HG02885 (cell line): ENCODE results near the gene TFIP11.
"Not testable (repeated sequence)": the region's sequence is repeated elsewhere in the genome, so short reads cannot be mapped to it uniquely, and the experiment has no call there.

Experiments used
- ATAC-seq: cut with Tn5 transposase; IDR thresholded peaks from one replicate; pipeline ENCODE4 v1.9.1; 2021; ENCODE audit warnings: mild to moderate bottlenecking; ENCODE audit not compliant: unreplicated experiment, poor library complexity

TFIP11 gene

GRCh38 chr22:26542831-26543230 lies 30.6 kb upstream of the TFIP11 start:
- no peak for ATAC-seq

DNA sequence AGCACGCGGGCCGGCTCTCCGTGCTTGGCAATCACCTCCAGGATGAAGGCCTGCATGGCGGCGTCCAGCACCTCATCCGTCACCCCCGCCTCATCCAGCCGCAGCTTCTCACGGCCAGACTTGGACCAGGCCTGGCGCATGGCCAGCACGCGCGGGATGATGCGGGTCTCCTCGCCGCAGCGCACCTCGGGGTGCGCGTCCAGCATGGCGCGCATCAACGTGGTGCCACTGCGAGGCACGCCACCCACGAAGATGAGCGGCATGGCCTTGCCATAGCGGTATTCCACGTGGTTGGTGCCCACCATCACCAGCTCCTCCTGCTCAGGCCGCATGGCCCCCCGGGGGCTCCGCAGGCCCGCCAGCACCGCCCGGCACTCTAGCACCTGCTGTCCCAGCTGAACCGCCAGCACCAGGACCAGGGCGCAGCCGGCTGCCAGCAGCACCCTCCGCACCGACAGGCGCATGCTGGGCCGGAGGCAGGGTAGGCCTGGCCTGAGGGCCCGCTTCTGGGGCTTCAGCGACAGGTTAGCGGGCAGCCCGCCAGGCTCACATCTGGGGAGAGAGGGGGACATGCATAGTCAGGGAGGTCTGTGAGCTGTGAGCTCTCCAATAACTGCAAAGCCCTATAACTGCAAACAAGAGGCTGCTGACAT lies 29.0 kb upstream of the TFIP11 start:
- ATAC-seq = no peak

DNA sequence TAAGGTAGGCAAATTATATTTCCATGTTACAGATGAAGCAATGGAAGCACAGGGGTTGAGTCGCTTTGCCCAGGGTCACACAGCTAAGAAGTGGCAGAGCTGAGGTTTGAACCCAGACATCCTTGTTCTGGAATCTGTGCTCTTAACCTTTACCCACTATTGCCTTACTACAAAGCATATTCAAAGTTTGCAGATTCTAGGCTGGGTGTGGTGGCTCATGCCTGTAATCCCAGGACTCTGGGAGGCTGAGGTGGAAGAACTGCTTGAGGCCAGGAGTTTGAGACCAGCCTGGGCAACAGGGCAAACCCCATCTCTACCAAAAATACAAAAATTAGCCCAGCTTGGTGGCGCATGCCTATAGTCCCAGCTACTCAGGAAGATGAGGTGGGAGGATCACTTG lies 27.8 kb upstream of the TFIP11 start:
- no peak for ATAC-seq

GRCh38 chr22:26536762-26537134 lies 24.5 kb upstream of the TFIP11 start:
- ATAC-seq = no peak

DNA sequence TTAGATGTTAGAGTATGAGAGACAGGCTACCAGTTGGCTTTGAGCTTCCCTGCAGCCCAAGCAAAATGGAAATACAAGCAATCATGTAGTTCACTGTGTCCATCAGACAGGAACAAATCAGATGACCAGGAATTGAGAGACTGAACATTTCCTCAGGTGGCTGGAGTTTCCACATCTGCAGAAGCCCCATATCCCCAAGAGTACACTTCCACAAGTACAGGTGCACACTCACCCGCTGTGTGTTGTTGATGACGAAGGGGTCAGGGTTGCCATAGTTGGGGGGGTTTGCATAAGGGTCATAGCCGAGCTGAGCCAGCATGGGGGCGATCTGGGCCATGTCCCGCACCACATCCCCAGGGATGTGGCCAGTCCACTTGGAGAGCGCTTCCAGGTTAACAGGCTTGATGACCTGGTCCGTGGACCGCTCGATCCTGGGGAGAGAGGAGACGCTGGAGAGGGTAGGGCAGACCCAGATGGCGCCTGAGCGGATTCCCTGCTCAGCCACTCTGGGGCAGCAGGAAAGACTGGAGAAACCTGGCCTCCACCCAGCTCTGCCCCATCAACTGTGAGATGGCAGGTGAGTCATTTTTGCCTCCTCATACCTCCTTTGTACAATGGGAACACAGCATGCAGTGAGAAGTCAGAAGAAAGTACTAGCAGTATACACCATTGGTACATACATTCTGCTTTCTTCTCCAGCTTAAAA lies 23.9 kb upstream of the TFIP11 start:
- no peak for ATAC-seq

- no peak for ATAC-seq
Observed at GRCh38 chr22:26535603-26535908, 23.3 kb upstream of the TFIP11 start.

GRCh38 chr22:26534874-26535602 lies 22.8 kb upstream of the TFIP11 start:
- ATAC-seq = no peak

DNA sequence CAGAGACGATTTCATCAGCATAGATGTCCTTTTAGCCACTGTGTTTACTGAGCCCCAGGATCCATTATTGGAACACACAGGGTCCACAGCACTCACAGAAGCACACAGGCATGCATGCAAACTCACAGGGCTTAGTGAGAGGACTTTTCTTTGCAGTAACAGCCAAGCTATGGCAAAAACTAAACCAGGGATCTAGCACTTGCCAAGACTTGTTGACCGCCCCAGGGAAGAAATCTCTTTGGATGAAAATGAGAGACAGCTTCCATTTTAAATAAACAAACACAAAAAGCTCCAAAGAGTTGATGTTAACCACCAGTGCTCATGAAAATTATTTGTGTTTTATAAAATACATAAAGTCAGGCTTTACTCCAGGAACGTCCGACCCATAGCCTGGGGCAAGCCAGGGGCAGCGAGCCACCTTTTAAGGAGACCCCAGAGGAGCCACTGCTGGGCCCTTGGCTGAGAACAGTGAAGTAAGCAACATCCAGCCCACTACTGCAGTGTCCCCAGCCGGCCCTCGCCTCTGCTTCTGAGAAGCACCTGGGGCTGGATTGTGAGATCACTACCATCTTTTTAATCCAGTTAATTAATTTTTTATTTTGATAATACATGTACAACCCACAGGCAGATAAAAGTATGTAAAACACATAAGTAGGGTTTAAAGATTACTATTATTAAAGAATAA lies 22.0 kb upstream of the TFIP11 start:
- no peak for ATAC-seq

GRCh38 chr22:26529345-26529744 lies 17.1 kb upstream of the TFIP11 start:
- no peak for ATAC-seq

DNA sequence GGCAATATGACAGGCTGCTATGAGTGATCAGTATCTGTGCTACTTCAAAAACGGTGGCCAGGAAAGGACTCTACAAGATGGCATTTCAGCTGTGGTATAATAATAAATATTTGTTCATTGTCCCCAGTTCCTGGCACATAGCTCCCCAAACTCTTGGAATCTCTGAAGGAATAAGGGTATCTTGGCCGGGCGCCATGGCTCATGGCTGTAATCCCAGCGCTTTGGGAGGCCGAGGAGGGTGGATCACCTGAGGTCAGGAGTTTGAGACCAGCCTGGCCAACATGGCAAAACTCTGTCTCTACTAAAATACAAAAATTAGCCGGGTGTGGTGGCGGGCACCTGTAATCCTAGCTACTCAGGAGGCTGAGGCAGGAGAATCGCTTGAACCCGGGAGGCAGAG lies 16.2 kb upstream of the TFIP11 start:
- not testable (repeated sequence) for ATAC-seq

DNA sequence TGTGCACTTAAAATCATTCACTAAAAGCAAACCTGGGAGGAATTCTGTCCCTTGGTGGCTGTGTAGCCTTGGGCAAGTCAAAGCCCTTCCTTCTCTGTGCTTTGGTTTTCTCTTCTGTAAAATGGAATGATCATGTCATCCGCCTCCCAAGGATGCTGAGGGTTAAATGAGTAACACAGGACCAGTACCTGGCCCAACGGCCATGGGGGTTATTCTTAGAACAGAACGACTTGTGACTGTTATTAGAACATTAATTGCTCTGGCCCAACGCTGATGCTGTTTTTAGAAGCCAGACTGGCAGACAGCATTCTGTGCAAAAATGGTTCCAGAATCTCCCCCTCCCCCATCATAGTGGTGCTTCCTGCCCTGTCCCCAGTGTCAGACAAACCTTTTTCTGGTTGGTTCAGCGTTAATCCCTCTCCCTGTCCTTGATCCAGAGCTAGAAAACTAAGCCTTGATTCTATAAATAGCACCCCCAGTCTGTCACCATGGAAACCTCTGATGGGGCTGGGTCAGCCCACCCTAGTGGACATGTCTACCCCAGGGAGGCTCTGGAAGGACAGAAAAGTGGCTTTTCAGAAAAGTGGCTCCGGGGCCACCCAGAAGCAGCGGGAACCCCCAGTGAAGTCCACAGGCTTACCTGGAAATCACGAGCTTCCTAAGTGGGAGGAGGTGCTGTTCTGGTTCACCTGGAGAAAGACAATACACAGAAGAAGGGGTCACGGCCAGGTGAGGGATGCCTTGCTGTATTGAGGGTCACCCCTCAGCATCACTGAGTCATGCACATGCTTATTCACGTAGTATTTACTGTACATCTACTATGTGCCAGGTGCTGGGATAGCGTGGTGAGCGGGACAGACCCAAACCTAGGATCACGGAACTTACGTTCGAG lies 15.5 kb upstream of the TFIP11 start:
- no peak for ATAC-seq

- no peak for ATAC-seq
Observed at GRCh38 chr22:26527167-26527566, 14.9 kb upstream of the TFIP11 start.

GRCh38 chr22:26525946-26526564 lies 13.8 kb upstream of the TFIP11 start:
- ATAC-seq = no peak

DNA sequence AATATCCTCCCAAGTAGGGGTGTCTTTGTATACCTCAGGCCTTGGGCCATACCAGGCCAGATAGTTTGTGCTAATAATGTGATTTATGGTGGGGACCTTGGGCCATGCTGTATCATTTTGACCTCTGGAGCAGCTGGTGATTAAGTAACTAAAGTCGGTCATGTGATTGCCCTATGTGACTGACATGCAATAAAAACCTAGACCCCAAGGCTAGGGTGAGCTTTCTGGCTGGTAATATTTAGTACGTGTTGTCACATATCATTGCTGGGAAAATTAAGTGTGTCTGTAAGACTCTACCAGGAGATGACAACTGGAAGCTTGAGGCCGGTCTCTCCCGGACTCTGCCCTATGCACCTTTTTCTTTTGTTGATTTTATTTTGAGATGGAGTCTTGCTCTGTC lies 12.6 kb upstream of the TFIP11 start:
- no peak for ATAC-seq

DNA sequence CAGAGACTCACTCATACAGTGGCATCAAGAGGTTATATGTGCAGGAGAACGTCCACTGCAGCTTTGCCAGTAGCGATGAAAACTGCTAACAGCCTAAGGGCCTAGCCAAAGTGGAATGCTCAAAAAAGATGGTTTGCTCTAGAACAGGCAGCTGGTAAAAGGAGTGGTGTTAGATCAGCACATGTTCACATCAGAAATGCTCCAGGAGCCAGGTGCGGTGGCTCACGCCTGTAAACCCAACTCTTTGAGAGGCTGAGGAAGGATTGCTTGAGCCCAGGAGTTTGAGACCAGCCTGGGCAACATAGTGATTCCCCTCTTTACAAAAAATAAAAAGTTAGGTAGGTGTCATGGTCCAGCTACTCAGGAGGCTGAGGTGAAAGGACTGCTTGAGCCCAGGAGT lies 10.3 kb upstream of the TFIP11 start:
- no peak for ATAC-seq

- no peak for ATAC-seq
Observed at GRCh38 chr22:26522012-26522411, 9.7 kb upstream of the TFIP11 start.

- no peak for ATAC-seq
Observed at GRCh38 chr22:26517429-26517828, 5.2 kb upstream of the TFIP11 start.

DNA sequence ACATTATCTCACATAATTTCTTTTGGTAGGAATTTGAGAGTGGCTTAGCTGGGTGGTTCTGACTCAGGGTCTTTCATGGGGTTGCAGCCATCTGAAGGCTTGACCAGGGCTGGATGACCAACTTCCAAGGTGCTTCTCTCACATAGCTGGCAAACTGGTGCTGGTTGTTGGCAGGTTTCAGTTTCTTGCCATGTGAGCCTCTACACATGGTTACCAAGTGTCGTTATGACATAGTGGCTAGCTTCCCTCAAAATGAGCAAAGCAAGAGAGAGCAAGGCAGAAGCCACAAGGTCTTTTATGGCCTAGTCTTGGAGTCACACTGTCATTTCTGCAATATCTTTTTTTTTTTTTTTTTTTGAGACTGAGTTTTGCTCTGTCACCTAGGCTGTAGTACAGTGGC lies 4.2 kb upstream of the TFIP11 start:
- ATAC-seq = no peak

DNA sequence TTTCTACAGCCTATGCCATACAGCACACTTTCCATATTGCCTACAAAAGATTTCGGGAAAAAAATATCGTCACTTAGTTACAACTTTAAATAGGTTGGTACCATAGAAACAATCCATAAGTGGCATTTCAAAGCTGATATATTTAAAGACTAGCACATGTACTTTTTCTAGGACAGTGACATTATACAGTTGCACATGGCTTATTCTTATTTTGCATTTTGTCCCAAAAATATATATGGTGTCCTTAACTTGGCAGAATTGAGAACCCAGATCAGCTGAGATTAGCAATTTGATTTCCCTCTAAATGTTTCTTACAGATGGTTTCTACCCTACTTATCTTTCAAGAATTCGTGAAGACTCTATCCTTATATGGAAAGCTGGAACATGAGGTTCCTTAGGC lies 3.7 kb upstream of the TFIP11 start:
- ATAC-seq = no peak
